Keratinocyte (primary cell): ENCODE data around the gene ASAP3. TPM values are rescaled to one million over a fixed set of nuclear protein-coding genes. Genes with fewer than 3 reads are reported as not detected.
"Not testable (repeated sequence)": the region's sequence is repeated elsewhere in the genome, so short reads cannot be mapped to it uniquely, and the experiment has no call there.

Experiments
- DNase-seq: peaks from one replicate; pipeline ENCODE4 v3.0.0-alpha.2; 2011; ENCODE audit warnings: low read depth, missing footprints, low spot score
- FAIRE-seq: peaks from 2 replicates; lab custom pipeline; 2011; peaks lifted over from hg19 to GRCh38; lab: Jason Lieb, UNC
- H2AFZ ChIP-seq: 2 replicates; pipeline ENCODE4 v1.6.0; 2012; ENCODE audit warnings: low read length, control low read depth, inconsistent platforms; ENCODE audit not compliant: control insufficient read depth
- H3K27ac ChIP-seq: 2 replicates; pipeline ENCODE4 v1.5.1; 2011; ENCODE audit warnings: low read length; ENCODE audit not compliant: control insufficient read depth, insufficient read depth
- H3K27me3 ChIP-seq: 3 replicates; pipeline ENCODE4 v1.6.0; 2011; ENCODE audit warnings: low read length; ENCODE audit not compliant: control insufficient read depth, insufficient read depth; ENCODE audit errors: extremely low read depth
- H3K36me3 ChIP-seq, 2 experiments: 2 replicates in 1 of 2; 3 replicates in 1 of 2; pipeline ENCODE4 v1.5.1; 2011; ENCODE audit warnings: low read length in 2 of 2, mild to moderate bottlenecking in 1 of 2; ENCODE audit not compliant: control insufficient read depth in 2 of 2, insufficient read depth in 2 of 2; ENCODE audit errors: extremely low read depth in 1 of 2
- H3K4me1 ChIP-seq: 3 replicates; pipeline ENCODE4 v1.5.1; 2011; ENCODE audit warnings: low read length; ENCODE audit not compliant: control insufficient read depth, insufficient read depth; ENCODE audit errors: extremely low read depth
- H3K4me2 ChIP-seq: 3 replicates; pipeline ENCODE4 v1.6.0; 2011; ENCODE audit warnings: low read depth, low read length; ENCODE audit not compliant: control insufficient read depth, insufficient read depth; ENCODE audit errors: extremely low read depth
- H3K4me3 ChIP-seq, 3 experiments: fragments of 200-600 bp in 1 of 3; sonication (generic) in 1 of 3; 2 replicates in 2 of 3; 3 replicates in 1 of 3; pipeline ENCODE4 v1.5.1; 2011 to 2016; ENCODE audit warnings: low read length in 3 of 3, mild to moderate bottlenecking in 3 of 3, control low read depth in 2 of 3, inconsistent platforms in 1 of 3, low read depth in 1 of 3, mixed read lengths in 1 of 3, mixed run types in 1 of 3, moderate library complexity in 1 of 3; ENCODE audit not compliant: control insufficient read depth in 2 of 3, insufficient read depth in 2 of 3; ENCODE audit errors: extremely low read depth in 1 of 3
- H3K79me2 ChIP-seq: 2 replicates; pipeline ENCODE4 v1.6.0; 2012; ENCODE audit warnings: low read length; ENCODE audit not compliant: control insufficient read depth, insufficient read depth
- H3K9ac ChIP-seq: 3 replicates; pipeline ENCODE4 v1.6.0; 2011; ENCODE audit warnings: low read length; ENCODE audit not compliant: control insufficient read depth, insufficient read depth; ENCODE audit errors: extremely low read depth
- H3K9me1 ChIP-seq: 3 replicates; pipeline ENCODE4 v1.6.0; 2011; ENCODE audit warnings: low read length; ENCODE audit not compliant: control insufficient read depth, insufficient read depth; ENCODE audit errors: extremely low read depth
- H3K9me3 ChIP-seq: 2 replicates; pipeline ENCODE4 v1.5.1; 2012; ENCODE audit warnings: low read depth, low read length; ENCODE audit not compliant: control insufficient read depth
- H4K20me1 ChIP-seq: 3 replicates; pipeline ENCODE4 v1.6.0; 2011; ENCODE audit warnings: low read length; ENCODE audit not compliant: control insufficient read depth, insufficient read depth; ENCODE audit errors: extremely low read depth
- EZH2 ChIP-seq: IDR thresholded peaks from one replicate; pipeline ENCODE4 v1.6.1; 2012; ENCODE audit warnings: inconsistent platforms, mild to moderate bottlenecking, low read length, moderate library complexity
- dilution Hi-C: fragments of 300-500 bp; cut with MboI; formaldehyde crosslinking; loops from one replicate; pipeline ENCODE4 v1.7.0; 2020; ENCODE audit warnings: low sequenced_read_pairs; ENCODE audit not compliant: extremely low pct_ligation_motif_present
- polyA plus RNA-seq, 5 experiments: library from polyadenylated mRNA; depleted of rRNA in 3 of 5; stranded (reverse) in 3 of 5; stranded (forward) in 1 of 5; unstranded in 1 of 5; fragments of >200 nt; gene quantifications; 1 replicate in 1 of 5; 2 replicates in 3 of 5; 3 replicates in 1 of 5; pipeline versions ENCODE4 v1.2.1 to v1.2.3, GENCODE V29; 2011 to 2012; ENCODE audit warnings: missing spikeins in 2 of 5, low read depth in 1 of 5, low replicate concordance in 1 of 5
- TF ChIP-seq, protein P1 (sequence below), 3 experiments: IDR thresholded peaks in 1 of 3; conservative IDR thresholded peaks in 1 of 3; optimal IDR thresholded peaks in 1 of 3; 2 replicates in 2 of 3; 3 replicates in 1 of 3; pipeline versions ENCODE3 to v1.5.1; 2011; ENCODE audit warnings: low read length in 3 of 3, mild to moderate bottlenecking in 3 of 3, moderate library complexity in 2 of 3, control low read depth in 1 of 3, inconsistent platforms in 1 of 3; ENCODE audit not compliant: insufficient read depth in 2 of 3; ENCODE audit errors: extremely low read depth in 1 of 3

Gene ASAP3
- polyA plus RNA-seq, 1 donor (not counting 4 experiments of a cell fraction or from before 2014, with no cell fraction given): 11.4 TPM

- H3K4me2 ChIP-seq: no peak overlapping the region
- no peaks in the 10 kb centered on the region for H4K20me1 ChIP-seq
- H3K36me3 ChIP-seq: no peaks in the 10 kb centered on the region
- dilution Hi-C loops: no loop called here
- H3K27ac ChIP-seq: no peak overlapping the region
- no peaks in the 10 kb centered on the region for H3K9me3 ChIP-seq
- no peak overlapping the region for H2AFZ ChIP-seq
- H3K9ac ChIP-seq: no peak overlapping the region
- H3K9me1 ChIP-seq: no peaks in the 10 kb centered on the region
- H3K4me3 ChIP-seq: no peak overlapping the region
- no peak for DNase-seq
- H3K4me1 ChIP-seq: no peaks in the 10 kb centered on the region
- no peaks in the 10 kb centered on the region for H3K79me2 ChIP-seq
- no peak for FAIRE-seq
- no peak for TF ChIP-seq EZH2
- TF ChIP-seq, protein P1, sequence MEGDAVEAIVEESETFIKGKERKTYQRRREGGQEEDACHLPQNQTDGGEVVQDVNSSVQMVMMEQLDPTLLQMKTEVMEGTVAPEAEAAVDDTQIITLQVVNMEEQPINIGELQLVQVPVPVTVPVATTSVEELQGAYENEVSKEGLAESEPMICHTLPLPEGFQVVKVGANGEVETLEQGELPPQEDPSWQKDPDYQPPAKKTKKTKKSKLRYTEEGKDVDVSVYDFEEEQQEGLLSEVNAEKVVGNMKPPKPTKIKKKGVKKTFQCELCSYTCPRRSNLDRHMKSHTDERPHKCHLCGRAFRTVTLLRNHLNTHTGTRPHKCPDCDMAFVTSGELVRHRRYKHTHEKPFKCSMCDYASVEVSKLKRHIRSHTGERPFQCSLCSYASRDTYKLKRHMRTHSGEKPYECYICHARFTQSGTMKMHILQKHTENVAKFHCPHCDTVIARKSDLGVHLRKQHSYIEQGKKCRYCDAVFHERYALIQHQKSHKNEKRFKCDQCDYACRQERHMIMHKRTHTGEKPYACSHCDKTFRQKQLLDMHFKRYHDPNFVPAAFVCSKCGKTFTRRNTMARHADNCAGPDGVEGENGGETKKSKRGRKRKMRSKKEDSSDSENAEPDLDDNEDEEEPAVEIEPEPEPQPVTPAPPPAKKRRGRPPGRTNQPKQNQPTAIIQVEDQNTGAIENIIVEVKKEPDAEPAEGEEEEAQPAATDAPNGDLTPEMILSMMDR (optimal IDR thresholded peaks at IDR 0.05 in 1 of 3, IDR thresholded peaks at IDR 0.05 in 1 of 3, conservative IDR thresholded peaks at IDR 0.05 in 1 of 3; ENCODE audit: extremely low read depth in 1 of 3, insufficient read depth in 2 of 3, low read length in 3 of 3): no peak
- H3K27me3 ChIP-seq: no peaks in the 10 kb centered on the region
Observed at GRCh38 chr1:23497777-23498439, 13.9 kb upstream of the ASAP3 start.

DNA sequence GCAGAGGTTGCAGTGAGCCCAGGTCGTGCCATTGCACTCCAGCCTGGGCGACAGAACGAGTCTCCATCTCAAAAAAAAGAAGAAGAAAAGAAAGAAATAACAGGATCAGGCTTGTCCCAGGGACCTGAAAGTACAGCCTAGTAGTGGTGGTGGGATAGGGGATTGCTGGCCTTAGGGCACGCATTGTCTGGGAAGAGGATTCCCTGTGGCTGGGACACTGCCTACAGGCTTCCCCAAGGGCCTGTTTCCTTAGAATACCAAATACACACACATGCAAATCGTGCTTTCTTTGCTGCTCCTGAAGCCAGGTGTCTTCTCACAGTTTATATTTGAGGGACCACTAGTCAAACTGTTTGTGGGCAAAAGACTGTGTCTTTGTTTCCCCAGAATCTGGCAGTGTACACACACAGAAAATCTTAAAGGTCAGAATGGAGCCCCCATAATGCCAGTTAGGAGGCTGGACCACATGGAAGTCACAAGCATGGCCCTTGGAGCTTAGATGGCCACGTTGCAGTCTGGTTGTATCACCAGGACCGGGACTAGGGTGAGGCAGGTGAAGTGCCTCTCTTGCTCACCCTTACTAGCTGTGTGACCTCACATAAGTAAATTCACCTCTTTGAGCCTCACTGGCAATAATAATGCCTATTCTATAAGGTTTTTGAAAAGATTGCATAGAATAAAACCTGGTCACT, 12.7 kb upstream of the ASAP3 start:
- Histone ChIP-seq H3K79me2 (no peaks in the 10 kb centered on the region), H3K36me3 (no peaks in the 10 kb centered on the region), H3K4me3 (no peak overlapping the region), H3K9me1 (no peaks in the 10 kb centered on the region), H2AFZ (no peak overlapping the region), H3K9me3 (no peaks in the 10 kb centered on the region), H3K4me2 (no peak overlapping the region), H3K27me3 (no peaks in the 10 kb centered on the region), H3K27ac (no peak overlapping the region), H4K20me1 (no peaks in the 10 kb centered on the region), H3K4me1 (no peaks in the 10 kb centered on the region), H3K9ac (no peak overlapping the region)
- dilution Hi-C loops: no loop called here
- TF ChIP-seq, protein P1 (optimal IDR thresholded peaks at IDR 0.05 in 1 of 3, IDR thresholded peaks at IDR 0.05 in 1 of 3, conservative IDR thresholded peaks at IDR 0.05 in 1 of 3; ENCODE audit: extremely low read depth in 1 of 3, insufficient read depth in 2 of 3, low read length in 3 of 3): no peak
- no peak for TF ChIP-seq EZH2
- DNase-seq: no peak
- no peak for FAIRE-seq

DNA sequence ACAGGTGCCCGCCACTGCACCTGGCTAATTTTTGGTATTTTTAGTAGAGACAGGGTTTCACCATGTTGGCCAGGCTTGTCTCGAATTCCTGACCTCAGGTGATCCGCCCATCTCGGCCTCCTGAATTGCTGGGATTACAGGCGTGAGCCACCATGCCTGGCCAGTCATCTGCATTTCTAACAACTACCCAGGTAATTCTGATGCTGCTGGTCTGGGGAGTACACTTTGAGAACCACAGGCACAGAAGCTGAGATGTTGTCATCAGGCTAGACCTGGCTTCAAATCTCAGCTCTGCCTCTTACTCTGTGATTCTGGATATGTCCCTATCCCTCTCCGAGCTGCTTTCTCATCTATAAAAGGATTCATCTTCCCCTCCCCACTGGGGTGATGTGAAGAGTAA, 10.9 kb upstream of the ASAP3 start:
- H3K9me3 ChIP-seq, H3K4me3 ChIP-seq, H3K36me3 ChIP-seq, H3K79me2 ChIP-seq, H2AFZ ChIP-seq, H3K27me3 ChIP-seq, DNase-seq, H3K4me2 ChIP-seq, H3K9ac ChIP-seq, FAIRE-seq, dilution Hi-C loops, H3K9me1 ChIP-seq, H4K20me1 ChIP-seq, H3K27ac ChIP-seq, H3K4me1 ChIP-seq: not testable (repeated sequence)
